Chondrocyte (in vitro differentiated cells): Measurements from ENCODE around the gene PARD3B. TPM values are rescaled to one million over a fixed set of nuclear protein-coding genes. Genes with fewer than 3 reads are reported as not detected.

Experiments used
- DNase-seq: peaks from one replicate; pipeline ENCODE4 v3.0.0; 2021; ENCODE audit warnings: mixed read lengths, low spot score
- H3K27ac Mint-ChIP-seq: one replicate; pipeline ENCODE4 v1.8.0; 2021; ENCODE audit warnings: mild to moderate bottlenecking, moderate library complexity, mixed read lengths; ENCODE audit not compliant: unreplicated experiment
- H3K27me3 Mint-ChIP-seq: 2 replicates; pipeline ENCODE4 v1.8.0; 2021; ENCODE audit warnings: low read depth, mixed read lengths
- H3K36me3 Mint-ChIP-seq: 2 replicates; pipeline ENCODE4 v1.8.0; 2021; ENCODE audit warnings: low read depth, mixed read lengths
- H3K4me1 Mint-ChIP-seq: 2 replicates; pipeline ENCODE4 v1.8.0; 2021; ENCODE audit warnings: low read depth, mild to moderate bottlenecking, mixed read lengths
- H3K4me3 Mint-ChIP-seq: one replicate; pipeline ENCODE4 v1.8.0; 2021; ENCODE audit warnings: mild to moderate bottlenecking, moderate library complexity, mixed read lengths; ENCODE audit not compliant: unreplicated experiment
- H3K9me3 Mint-ChIP-seq: 2 replicates; pipeline ENCODE4 v1.8.0; 2021; ENCODE audit warnings: low read depth, mixed read lengths
- total RNA-seq: library from RNA; stranded (reverse); gene quantifications from 3 replicates; pipeline ENCODE4 v1.2.1, GENCODE V29; 2021
- TF ChIP-seq, protein P1 (sequence below): fragments of 200-600 bp; sonication (generic); IDR thresholded peaks from 2 replicates; pipeline ENCODE4 v1.5.0; 2021; ENCODE audit warnings: antibody characterized with exemption, mild to moderate bottlenecking, moderate library complexity

Gene PARD3B
- total RNA-seq, 1 donor from 2014 or later: 24.9 TPM

DNA sequence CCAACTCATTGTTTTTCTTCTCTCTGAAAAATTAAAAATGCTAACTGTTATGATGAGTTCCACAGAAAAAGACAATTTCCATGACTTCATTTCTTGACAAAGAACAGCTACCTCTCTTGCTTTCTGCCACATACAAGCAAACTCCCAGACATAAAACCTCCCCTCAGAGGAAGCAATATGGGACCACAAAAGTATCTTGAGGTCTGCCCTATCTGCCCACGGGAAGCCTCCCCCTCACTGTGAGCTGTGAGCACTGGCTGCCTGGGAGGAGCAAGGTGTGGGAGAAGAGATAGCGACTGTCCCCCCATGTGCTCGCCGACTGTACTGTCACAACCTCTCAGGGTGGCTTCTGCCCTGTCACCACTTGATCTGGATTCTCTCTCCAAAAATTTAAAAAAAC, 1067.4 kb downstream of the PARD3B start:
- Mint-ChIP-seq H3K27ac (no peak overlapping the region), H3K4me1 (peaks cover 24% of the 10 kb centered on the region), H3K9me3 (no peaks in the 10 kb centered on the region), H3K4me3 (no peak overlapping the region), H3K36me3 (peaks cover 4% of the 10 kb centered on the region), H3K27me3 (no peaks in the 10 kb centered on the region)
- DNase-seq: no peak
- TF ChIP-seq, protein P1, sequence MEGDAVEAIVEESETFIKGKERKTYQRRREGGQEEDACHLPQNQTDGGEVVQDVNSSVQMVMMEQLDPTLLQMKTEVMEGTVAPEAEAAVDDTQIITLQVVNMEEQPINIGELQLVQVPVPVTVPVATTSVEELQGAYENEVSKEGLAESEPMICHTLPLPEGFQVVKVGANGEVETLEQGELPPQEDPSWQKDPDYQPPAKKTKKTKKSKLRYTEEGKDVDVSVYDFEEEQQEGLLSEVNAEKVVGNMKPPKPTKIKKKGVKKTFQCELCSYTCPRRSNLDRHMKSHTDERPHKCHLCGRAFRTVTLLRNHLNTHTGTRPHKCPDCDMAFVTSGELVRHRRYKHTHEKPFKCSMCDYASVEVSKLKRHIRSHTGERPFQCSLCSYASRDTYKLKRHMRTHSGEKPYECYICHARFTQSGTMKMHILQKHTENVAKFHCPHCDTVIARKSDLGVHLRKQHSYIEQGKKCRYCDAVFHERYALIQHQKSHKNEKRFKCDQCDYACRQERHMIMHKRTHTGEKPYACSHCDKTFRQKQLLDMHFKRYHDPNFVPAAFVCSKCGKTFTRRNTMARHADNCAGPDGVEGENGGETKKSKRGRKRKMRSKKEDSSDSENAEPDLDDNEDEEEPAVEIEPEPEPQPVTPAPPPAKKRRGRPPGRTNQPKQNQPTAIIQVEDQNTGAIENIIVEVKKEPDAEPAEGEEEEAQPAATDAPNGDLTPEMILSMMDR: no peak

- Mint-ChIP-seq H3K4me3 (no peak overlapping the region), H3K9me3 (no peaks in the 10 kb centered on the region), H3K27ac (no peak overlapping the region), H3K36me3 (peaks cover 4% of the 10 kb centered on the region), H3K27me3 (no peaks in the 10 kb centered on the region), H3K4me1 (peaks cover 21% of the 10 kb centered on the region)
- TF ChIP-seq, protein P1: no peak
- no peak for DNase-seq
These were observed 1068.8 kb downstream of the PARD3B start for GRCh38 chr2:205613970-205614559.

DNA sequence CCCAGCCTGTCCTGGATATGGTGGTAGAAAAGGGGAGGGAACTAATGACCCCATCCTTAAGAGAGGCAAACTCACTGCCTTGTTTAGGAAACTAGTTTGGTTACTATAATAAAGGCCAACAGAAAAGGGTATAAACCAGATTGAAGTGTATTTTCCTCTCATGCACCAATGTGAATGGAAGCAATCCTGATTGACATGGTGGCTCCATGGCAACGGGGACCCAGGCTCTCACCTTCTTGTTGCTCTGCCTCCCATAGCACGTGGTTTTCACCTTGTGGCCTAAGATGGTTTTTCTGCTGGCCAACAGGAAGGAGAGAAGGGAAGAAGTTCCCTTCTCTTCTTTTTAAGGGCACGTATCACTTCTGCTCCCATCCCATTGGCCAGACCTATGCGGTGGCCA, 1069.7 kb downstream of the PARD3B start:
- H3K4me1 Mint-ChIP-seq: peaks cover 17% of the 10 kb centered on the region

DNA sequence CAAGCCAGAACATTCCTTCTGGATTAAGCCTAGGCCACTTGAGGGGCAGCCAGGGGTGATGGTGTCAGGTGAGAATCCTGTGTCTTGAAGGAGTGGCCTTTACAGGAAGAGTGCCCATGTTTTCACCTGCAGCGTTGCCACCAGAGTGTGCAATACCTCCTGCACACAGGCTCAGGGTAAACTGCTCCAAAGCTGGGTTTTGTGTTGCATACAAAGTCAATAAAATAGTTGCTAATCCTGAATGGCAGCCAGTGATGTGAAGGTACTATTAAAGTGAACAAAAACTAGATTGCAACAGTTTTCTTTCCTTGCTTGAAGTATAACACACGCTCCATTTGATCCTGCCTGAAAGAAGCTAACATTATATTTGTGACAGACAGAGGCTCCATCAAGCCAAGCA, 1072.6 kb downstream of the PARD3B start:
- TF ChIP-seq, protein P1: no peak
- no peak for DNase-seq
- Mint-ChIP-seq H3K36me3 (peaks cover 8% of the 10 kb centered on the region), H3K27me3 (no peaks in the 10 kb centered on the region), H3K27ac (no peak overlapping the region), H3K4me3 (no peak overlapping the region), H3K9me3 (no peaks in the 10 kb centered on the region), H3K4me1 (peaks cover 6% of the 10 kb centered on the region)

More for the DNA sequence above, 1069.7 kb downstream of the PARD3B start:
- TF ChIP-seq, protein P1: no peak
- DNase-seq: no peak
- Mint-ChIP-seq H3K9me3 (no peaks in the 10 kb centered on the region), H3K36me3 (peaks cover 6% of the 10 kb centered on the region), H3K27me3 (no peaks in the 10 kb centered on the region), H3K27ac (no peak overlapping the region), H3K4me3 (no peak overlapping the region)

DNA sequence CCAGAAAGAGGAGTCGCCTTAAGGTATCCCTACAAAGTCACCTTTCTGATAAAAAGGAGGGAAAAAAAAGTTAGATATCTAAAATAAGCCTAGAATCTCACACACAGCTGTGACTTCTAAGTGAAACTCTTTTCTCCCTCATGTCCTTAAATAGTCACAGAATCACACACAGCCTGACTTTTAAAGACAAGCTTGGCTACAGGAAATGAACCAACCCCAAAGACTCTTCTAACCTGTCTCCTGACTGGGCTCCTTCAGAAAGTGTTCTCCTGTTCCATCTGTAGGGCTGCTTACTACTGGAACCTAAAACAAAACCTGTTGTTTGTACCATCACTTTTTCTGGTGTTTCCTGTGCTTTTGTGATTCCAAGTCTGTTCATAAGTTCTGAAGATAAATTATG, 1074.3 kb downstream of the PARD3B start:
- H3K4me3 Mint-ChIP-seq: no peak overlapping the region
- TF ChIP-seq, protein P1: no peak
- no peaks in the 10 kb centered on the region for H3K9me3 Mint-ChIP-seq
- no peak for DNase-seq
- H3K27ac Mint-ChIP-seq: no peak overlapping the region
- H3K4me1 Mint-ChIP-seq: peaks cover 3% of the 10 kb centered on the region
- H3K27me3 Mint-ChIP-seq: no peaks in the 10 kb centered on the region
- peaks cover 8% of the 10 kb centered on the region for H3K36me3 Mint-ChIP-seq
